GM12878 (cell line): ENCODE results near the gene TIPIN. TPM values are rescaled to one million over a fixed set of nuclear protein-coding genes. Genes with fewer than 3 reads are reported as not detected.

Experiments
- CBFB ChIP-seq: IDR thresholded peaks from 2 replicates; pipeline ENCODE4 v1.6.1; 2016; ENCODE audit warnings: antibody characterized with exemption, low read depth
- CUX1 ChIP-seq: IDR thresholded peaks from 2 replicates; pipeline ENCODE4 v1.6.1; 2012; ENCODE audit warnings: improper control_type of control experiment, low read depth, low read length; ENCODE audit not compliant: insufficient replicate concordance
- EP300 ChIP-seq, 2 experiments: fragments of 150-350 bp in 1 of 2; IDR thresholded peaks; 2 replicates each; pipeline ENCODE4 v1.6.1; 2011 to 2012; ENCODE audit warnings: low read depth in 2 of 2, low read length in 2 of 2, borderline replicate concordance in 1 of 2, improper control_type of control experiment in 1 of 2, inconsistent platforms in 1 of 2; ENCODE audit not compliant: control insufficient read depth in 1 of 2
- ETV6 ChIP-seq, 2 experiments: fragments of 450-650 bp in 1 of 2; IDR thresholded peaks in 1 of 2; conservative IDR thresholded peaks in 1 of 2; 2 replicates each; pipeline ENCODE4 v1.6.1; 2014; ENCODE audit warnings: antibody characterized with exemption in 1 of 2, borderline replicate concordance in 1 of 2, low read depth in 1 of 2, mild to moderate bottlenecking in 1 of 2, moderate library complexity in 1 of 2
- HDGF ChIP-seq: fragments of 450-650 bp; IDR thresholded peaks from 2 replicates; pipeline ENCODE4 v1.6.1; 2016; ENCODE audit warnings: antibody characterized with exemption
- MEF2A ChIP-seq: IDR thresholded peaks from 2 replicates; pipeline ENCODE4 v1.6.1; 2011; ENCODE audit warnings: low read depth, mild to moderate bottlenecking, low read length, moderate library complexity; ENCODE audit not compliant: insufficient read depth
- NR2F1 ChIP-seq: fragments of 450-650 bp; conservative IDR thresholded peaks from 2 replicates; pipeline ENCODE4 v1.6.1; 2017; ENCODE audit warnings: mild to moderate bottlenecking
- RAD51 ChIP-seq: fragments of 450-650 bp; IDR thresholded peaks from 2 replicates; pipeline ENCODE4 v1.6.1; 2016; ENCODE audit warnings: moderate library complexity, mild to moderate bottlenecking, inconsistent platforms
- RELB ChIP-seq: fragments of 450-650 bp; IDR thresholded peaks from 2 replicates; pipeline ENCODE4 v1.6.1; 2017; ENCODE audit warnings: low read depth, mild to moderate bottlenecking, moderate library complexity
- RUNX3 ChIP-seq: IDR thresholded peaks from 2 replicates; pipeline ENCODE4 v1.6.1; 2012; ENCODE audit warnings: low read length, inconsistent platforms
- SKIL ChIP-seq: fragments of 450-650 bp; IDR thresholded peaks from 2 replicates; pipeline ENCODE4 v1.6.1; 2017; ENCODE audit warnings: mild to moderate bottlenecking, low read depth, inconsistent platforms; ENCODE audit not compliant: poor library complexity, severe bottlenecking
- SPI1 ChIP-seq: IDR thresholded peaks from 2 replicates; pipeline ENCODE4 v1.6.1; 2011; ENCODE audit warnings: low read depth, mild to moderate bottlenecking, low read length, moderate library complexity, borderline replicate concordance; ENCODE audit not compliant: insufficient read depth
- ZBTB11 ChIP-seq: fragments of 450-650 bp; formaldehyde crosslinking; IDR thresholded peaks from 2 replicates; pipeline ENCODE4 v1.5.0; 2022; ENCODE audit warnings: mild to moderate bottlenecking, missing genetic modification characterization
- ZNF217 ChIP-seq: fragments of 450-650 bp; IDR thresholded peaks from 2 replicates; pipeline ENCODE4 v1.6.1; 2017; ENCODE audit warnings: antibody characterized with exemption, mild to moderate bottlenecking
- ZNF24 ChIP-seq: fragments of 450-650 bp; IDR thresholded peaks from 2 replicates; pipeline ENCODE4 v1.6.1; 2017; ENCODE audit warnings: antibody characterized with exemption, mild to moderate bottlenecking
- ZSCAN29 ChIP-seq: fragments of 450-650 bp; IDR thresholded peaks from 2 replicates; pipeline ENCODE4 v1.6.1; 2017; ENCODE audit warnings: mild to moderate bottlenecking, moderate library complexity
- polyA plus RNA-seq, 11 experiments: library from polyadenylated mRNA; depleted of rRNA in 4 of 11; unstranded in 6 of 11; stranded (reverse) in 5 of 11; fragments of >200 nt; fragmentation: Nextera tagmentation in 4 of 11; fragmentation: Illumina TruSeq in 1 of 11; extraction: Ambion mirVana in 4 of 11; extraction: Trizol in 1 of 11; gene quantifications; 1 replicate in 1 of 11; 2 replicates in 10 of 11; pipeline versions ENCODE4 v1.2.1 to v1.2.3, GENCODE V29; 2011 to 2016; ENCODE audit warnings: inconsistent platforms in 2 of 11, missing spikeins in 2 of 11, low read depth in 1 of 11
- total RNA-seq, 4 experiments: library from RNA; depleted of rRNA in 3 of 4; stranded (reverse); fragments of >200 nt in 3 of 4; fragmentation: Illumina TruSeq in 1 of 4; extraction: Trizol in 1 of 4; gene quantifications; 2 replicates each; pipeline versions ENCODE4 v1.2.1 to v1.2.3, GENCODE V29; 2013 to 2021

The TIPIN gene
- total and polyA plus RNA-seq, 10 of the 15 experiments (the other 5 are each of a cell fraction or from before 2014, with no cell fraction given), result 21.1 to 69.2 (median 47.0) TPM

- no peak for TF ChIP-seq CUX1
- TF ChIP-seq CBFB, result no peak; the same call in 1 of the 2 replicates
- peak; percentile 51 for TF ChIP-seq SKIL
- TF ChIP-seq RAD51, result peak; percentile 49
- TF ChIP-seq EP300 (IDR thresholded peaks at IDR 0.05; ENCODE audit: borderline replicate concordance in 1 of 2, control insufficient read depth in 1 of 2, low read depth in 2 of 2, low read length in 2 of 2), result no peak
- peak; percentile 49; the same call in 1 of the 2 replicates for TF ChIP-seq RELB
- TF ChIP-seq ZNF24, result no peak
- no peak for TF ChIP-seq ZBTB11 (CRISPR knock-in tag)
- TF ChIP-seq RUNX3, result peak; percentile 85
- TF ChIP-seq ZNF217, result peak; percentile 59; the same call in 1 of the 2 replicates
- no peak for TF ChIP-seq SPI1
- TF ChIP-seq ZSCAN29, result no peak
- TF ChIP-seq MEF2A, result 0 out of 2 replicates have a peak, but pooled peaks have one; percentile 6
- 0 out of 2 replicates have a peak, but pooled peaks have one; percentile 44 for TF ChIP-seq NR2F1
- peak in 1 of 2 experiments; percentile 29; a peak in 1 of 4 replicates for TF ChIP-seq ETV6 (conservative IDR thresholded peaks at IDR 0.05 in 1 of 2, IDR thresholded peaks at IDR 0.05 in 1 of 2; ENCODE audit: borderline replicate concordance in 1 of 2, low read depth in 1 of 2)
- no peak for TF ChIP-seq HDGF
These were observed 32.8 kb upstream of the TIPIN start (continued) for GRCh38 chr15:66389098-66389858.
